Fibroblast of mammary gland (primary cell): Measurements from ENCODE around the gene RBM12.

Experiments
- DNase-seq: peaks from one replicate; pipeline ENCODE4 v3.0.0-alpha.2; 2010; ENCODE audit warnings: low read depth
- H3K4me3 ChIP-seq: 2 replicates; pipeline ENCODE4 v1.5.1; 2011; ENCODE audit warnings: low read depth, mild to moderate bottlenecking, low read length, moderate library complexity; ENCODE audit not compliant: control insufficient read depth
- CTCF ChIP-seq: conservative IDR thresholded peaks from 2 replicates; pipeline ENCODE4 v1.5.1; 2011; ENCODE audit warnings: low read depth, low read length, inconsistent platforms; ENCODE audit not compliant: control insufficient read depth, insufficient read depth

RBM12 gene

GRCh38 chr20:35604449-35604747, 60.3 kb downstream of the RBM12 start:
- H3K4me3 ChIP-seq: no peak overlapping the region
- no peak for DNase-seq
- peak; percentile 27 for TF ChIP-seq CTCF

DNA sequence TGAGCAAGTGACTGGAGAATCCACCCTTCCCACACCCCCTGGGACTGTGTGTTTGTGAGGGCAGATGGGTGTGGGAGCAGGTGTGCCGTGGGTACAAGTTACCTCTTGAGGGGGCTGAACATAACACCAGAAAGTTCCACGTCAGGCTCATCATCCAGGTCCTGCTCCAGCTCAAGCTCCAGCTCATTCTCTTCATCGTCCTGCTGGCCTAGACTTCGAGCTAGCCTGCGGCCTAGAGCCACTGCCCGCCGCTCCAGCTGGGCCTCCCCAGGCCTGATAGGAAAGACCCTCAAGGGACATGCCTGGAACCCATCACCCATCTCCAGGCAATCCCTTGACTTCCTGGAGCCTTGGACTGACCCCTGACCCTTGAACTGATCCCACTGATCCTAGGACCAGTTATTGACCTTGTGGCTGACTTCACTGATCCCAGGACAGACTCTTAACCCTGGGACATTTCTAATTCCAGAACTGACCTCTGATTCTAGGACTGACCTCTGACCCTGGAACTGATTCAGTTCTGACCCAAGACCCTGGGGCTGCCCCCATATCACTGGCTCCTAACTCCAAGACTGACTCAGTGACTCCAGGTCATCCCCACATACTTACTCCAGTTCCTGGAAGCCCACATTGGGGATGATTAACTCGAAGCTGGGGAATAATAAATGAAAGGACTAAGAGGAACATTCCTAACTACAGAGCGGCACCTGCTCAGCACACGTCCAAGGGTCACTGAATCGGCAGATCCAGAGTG, 60.8 kb downstream of the RBM12 start:
- DNase-seq: no peak
- TF ChIP-seq CTCF: no peak
- no peak overlapping the region for H3K4me3 ChIP-seq

DNA sequence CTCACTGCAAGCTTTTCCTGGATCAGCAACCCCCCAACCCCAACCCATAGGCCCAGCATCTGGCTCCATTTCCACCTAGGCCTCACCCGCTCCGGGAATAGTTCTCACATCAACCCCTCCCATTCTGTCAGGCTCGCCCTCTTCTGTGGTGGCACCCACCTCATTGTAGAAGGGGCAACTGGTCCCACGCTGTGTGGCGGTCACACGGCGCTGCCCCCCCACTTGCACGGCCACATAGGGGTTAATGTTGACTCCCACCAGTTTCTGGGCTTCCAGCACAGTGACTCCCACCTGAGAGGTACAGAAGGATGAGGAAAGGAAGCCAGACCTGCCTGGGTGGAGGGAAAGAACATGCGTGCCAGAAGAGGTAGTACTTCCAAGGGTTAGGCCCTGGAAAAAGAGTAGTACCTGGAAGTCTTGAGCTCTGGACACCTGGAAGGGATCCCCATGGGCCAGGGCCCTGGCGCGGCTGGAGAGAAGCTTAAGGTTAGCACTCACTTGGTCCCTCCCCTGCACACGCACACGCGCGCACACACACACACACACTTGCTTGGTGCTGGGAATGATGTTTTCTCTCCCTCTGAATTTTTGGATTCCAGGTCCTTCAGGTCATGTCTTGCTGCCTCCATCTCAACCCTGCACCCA, 61.7 kb downstream of the RBM12 start:
- H3K4me3 ChIP-seq: no peak overlapping the region
- no peak for DNase-seq
- TF ChIP-seq CTCF: no peak

DNA sequence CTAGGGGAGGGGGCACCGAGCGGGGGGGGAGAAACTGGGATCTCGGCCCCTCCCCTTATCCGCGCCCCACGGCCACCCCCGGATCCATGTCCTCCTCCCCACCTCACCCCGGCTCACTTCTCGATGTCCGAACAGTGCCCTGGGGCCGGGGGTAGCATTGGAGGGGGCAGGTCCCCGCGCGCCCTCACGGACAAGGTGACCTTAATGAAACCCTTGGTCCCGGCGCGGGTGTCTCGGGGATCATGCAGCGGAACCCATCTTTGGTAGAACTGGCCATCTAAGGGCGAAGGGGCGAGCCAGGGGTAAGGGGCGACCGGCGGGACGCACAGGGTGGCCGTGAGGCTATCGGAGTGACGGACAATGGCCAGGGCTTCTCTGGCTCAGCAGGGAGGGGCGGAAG, 62.7 kb downstream of the RBM12 start:
- no peak overlapping the region for H3K4me3 ChIP-seq

GRCh38 chr20:35600993-35601973, 63.4 kb downstream of the RBM12 start:
- H3K4me3 ChIP-seq: peak overlapping the region; percentile 15
- peak; percentile 72 for DNase-seq

More for the DNA sequence above, 62.7 kb downstream of the RBM12 start:
- DNase-seq: no peak
- no peak for TF ChIP-seq CTCF

More at GRCh38 chr20:35600993-35601973, 63.4 kb downstream of the RBM12 start:
- peak; percentile 24 for TF ChIP-seq CTCF
